K562 (cell line): ENCODE results near the gene PDE8A. TPM values are rescaled to one million over a fixed set of nuclear protein-coding genes. Genes with fewer than 3 reads are reported as not detected.
"Not testable (repeated sequence)": the region's sequence is repeated elsewhere in the genome, so short reads cannot be mapped to it uniquely, and the experiment has no call there.

Experiments used
- ATAC-seq: fragments of 200-7000 bp; cut with Tn5 transposase; 3 replicates; pipeline ENCODE4 v1.9.1; 2020; ENCODE audit warnings: moderate library complexity
- BruUV-seq: library from RNA; stranded (reverse); fragments of 400-500 nt; replicated peaks from 2 replicates; lab custom pipeline; 2021; lab: Mats Ljungman, UMichigan
- CTCF ChIA-PET: fragments of 300-600 bp; formaldehyde crosslinking; extraction: SDS; loops from one replicate; lab custom pipeline; 2021; ENCODE audit warnings: low intra/inter-chr PET ratio; lab: Yijun Ruan, JAX
- POLR2A ChIA-PET: fragments of 300-600, 350-650 bp; sonication (Branson Sonifier 250); formaldehyde crosslinking; extraction: SDS; loops from one replicate; lab custom pipeline; 2021; ENCODE audit warnings: antibody characterized with exemption, inconsistent platforms; lab: Yijun Ruan, JAX
- DNase-seq, 4 experiments: peaks; one replicate each; pipeline versions ENCODE4 v3.0.0 to v3.0.0-alpha.2; 2011 to 2018; ENCODE audit warnings: low spot score in 3 of 4, mixed read lengths in 3 of 4; ENCODE audit errors: extremely low read depth in 1 of 4
- FAIRE-seq: peaks from 2 replicates; lab custom pipeline; 2011; peaks lifted over from hg19 to GRCh38; lab: Jason Lieb, UNC
- H2AFZ ChIP-seq: 2 replicates; pipeline ENCODE4 v1.6.0; 2011; ENCODE audit warnings: low read depth, low read length, control low read depth, inconsistent platforms
- H3K27ac ChIP-seq: fragments of 200-600 bp; 3 replicates; pipeline ENCODE4 v1.8.0; 2011; ENCODE audit warnings: low read depth, mild to moderate bottlenecking, control low read depth, inconsistent platforms, low read length, moderate library complexity, mixed read lengths; ENCODE audit errors: extremely low read depth
- H3K27me3 ChIP-seq, 2 experiments: fragments of 300-600 bp in 1 of 2; 2 replicates in 1 of 2; 3 replicates in 1 of 2; pipeline versions ENCODE4 v1.6.0 to v1.8.0; 2011; ENCODE audit warnings: inconsistent platforms in 2 of 2, low read length in 2 of 2, mild to moderate bottlenecking in 1 of 2, mixed read lengths in 1 of 2, moderate library complexity in 1 of 2; ENCODE audit not compliant: control insufficient read depth in 2 of 2, insufficient read depth in 2 of 2
- H3K36me3 ChIP-seq: fragments of 300-600 bp; 3 replicates; pipeline ENCODE4 v1.8.0; 2011; ENCODE audit warnings: mild to moderate bottlenecking, low read length, inconsistent platforms; ENCODE audit not compliant: control insufficient read depth, insufficient read depth
- H3K4me1 ChIP-seq, 2 experiments: fragments of 200-600 bp in 1 of 2; replicated peaks in 1 of 2; 2 replicates in 1 of 2; 3 replicates in 1 of 2; pipeline versions ENCODE4 v1.5.1 to v1.8.0; 2011; ENCODE audit warnings: inconsistent platforms in 2 of 2, low read length in 2 of 2, mild to moderate bottlenecking in 1 of 2, mixed read lengths in 1 of 2, moderate library complexity in 1 of 2; ENCODE audit not compliant: control insufficient read depth in 2 of 2, insufficient read depth in 2 of 2
- H3K4me2 ChIP-seq: 2 replicates; pipeline ENCODE4 v1.6.1; 2011; ENCODE audit warnings: low read length, control low read depth, inconsistent platforms, mixed read lengths; ENCODE audit not compliant: insufficient read depth
- H3K4me3 ChIP-seq: fragments of 200-600 bp; sonication (generic), shearing (Covaris generic); 2 replicates; pipeline ENCODE4 v1.5.1; 2016; ENCODE audit warnings: control low read depth, inconsistent platforms
- H3K79me2 ChIP-seq: fragments of 200-600 bp; 3 replicates; pipeline ENCODE4 v1.8.0; 2011; ENCODE audit warnings: low read length, inconsistent platforms; ENCODE audit not compliant: control insufficient read depth, insufficient read depth
- H3K9ac ChIP-seq, 2 experiments: 2 replicates each; pipeline versions ENCODE4 v1.6.0 to v1.6.1; 2011; ENCODE audit warnings: low read depth in 2 of 2, low read length in 2 of 2, control low read depth in 1 of 2, inconsistent platforms in 1 of 2, mild to moderate bottlenecking in 1 of 2, mixed read lengths in 1 of 2; ENCODE audit not compliant: insufficient read depth in 1 of 2
- H3K9me1 ChIP-seq: one replicate; pipeline ENCODE4 v1.6.0; 2011; ENCODE audit warnings: inconsistent platforms, mild to moderate bottlenecking, low read length, moderate library complexity; ENCODE audit not compliant: control insufficient read depth, insufficient read depth
- H3K9me3 ChIP-seq: replicated peaks from 2 replicates; pipeline ENCODE4 v1.5.1; 2011; ENCODE audit warnings: low read depth, low read length, inconsistent platforms; ENCODE audit not compliant: control insufficient read depth, insufficient read depth
- H4K20me1 ChIP-seq: replicated peaks from 2 replicates; pipeline ENCODE4 v1.6.1; 2011; ENCODE audit warnings: low read length, inconsistent platforms, mixed read lengths; ENCODE audit not compliant: control insufficient read depth, insufficient read depth
- AFF1 ChIP-seq, 2 experiments: fragments of 450-650 bp; IDR thresholded peaks; 2 replicates each; pipeline ENCODE4 v1.6.1; 2018; ENCODE audit warnings: mild to moderate bottlenecking in 2 of 2, low read depth in 1 of 2; ENCODE audit not compliant: partially characterized antibody in 2 of 2
- CREB1 ChIP-seq, 2 experiments: sonication (generic) in 1 of 2; formaldehyde crosslinking in 1 of 2; IDR thresholded peaks; 2 replicates each; pipeline versions ENCODE4 v1.6.1 to v1.8.0; 2012 to 2022; ENCODE audit warnings: inconsistent platforms in 1 of 2, mild to moderate bottlenecking in 1 of 2, missing genetic modification reagents in 1 of 2, moderate library complexity in 1 of 2
- EP300 ChIP-seq: IDR thresholded peaks from 2 replicates; pipeline ENCODE4 v1.6.1; 2012; ENCODE audit warnings: low read length, improper control_type of control experiment
- HNRNPUL1 ChIP-seq: fragments of 200-400 bp; formaldehyde crosslinking; IDR thresholded peaks from 2 replicates; pipeline ENCODE4 v1.6.1; 2017; ENCODE audit warnings: low read length
- KDM2B ChIP-seq: fragments of 250-450 bp; sonication (Bioruptor Pico); IDR thresholded peaks from 2 replicates; pipeline ENCODE4 v1.8.0; 2021; ENCODE audit warnings: mild to moderate bottlenecking, moderate library complexity
- MYBL2 ChIP-seq, 2 experiments: fragments of 450-650 bp in 1 of 2; sonication (generic) in 1 of 2; formaldehyde crosslinking in 1 of 2; IDR thresholded peaks; 2 replicates each; pipeline versions ENCODE4 v1.6.1 to v1.8.1; 2017 to 2022; ENCODE audit warnings: borderline replicate concordance in 1 of 2, inconsistent platforms in 1 of 2, low read depth in 1 of 2, mild to moderate bottlenecking in 1 of 2, missing genetic modification reagents in 1 of 2, moderate library complexity in 1 of 2
- NCOR1 ChIP-seq: fragments of 450-650 bp; IDR thresholded peaks from 2 replicates; pipeline ENCODE4 v1.6.1; 2016; ENCODE audit warnings: mild to moderate bottlenecking, moderate library complexity
- RBFOX2 ChIP-seq: fragments of 200-400 bp; formaldehyde crosslinking; IDR thresholded peaks from 2 replicates; pipeline ENCODE4 v1.6.1; 2017; ENCODE audit warnings: low read depth, mild to moderate bottlenecking, low read length, moderate library complexity
- SMARCC2 ChIP-seq: fragments of 450-650 bp; IDR thresholded peaks from 2 replicates; pipeline ENCODE4 v1.6.1; 2017; ENCODE audit warnings: antibody characterized with exemption, moderate library complexity, mild to moderate bottlenecking, low read depth
- SRF ChIP-seq, 2 experiments: fragments of 250-450, 450-650 bp in 1 of 2; sonication (Bioruptor Pico) in 1 of 2; sonication (generic) in 1 of 2; formaldehyde crosslinking; IDR thresholded peaks; 2 replicates each; pipeline versions ENCODE4 v1.5.0 to v1.5.1; 2020 to 2022; ENCODE audit warnings: mild to moderate bottlenecking in 1 of 2, missing genetic modification reagents in 1 of 2
- WGBS: fragments of 100-300 bp; shearing (Covaris generic); methylation state at CpG from one replicate; pipeline ENCODE4 v1.1.6; 2016; ENCODE audit warnings: low coverage, mixed read lengths; ENCODE audit not compliant: insufficient coverage; ENCODE audit errors: missing lambda C conversion rate; 5-methylcytosine and 5-hydroxymethylcytosine counted together
- in situ Hi-C: fragments of 300-500 bp; cut with MboI; formaldehyde crosslinking; loops from 4 replicates; pipeline ENCODE4 v1.15.0; 2018; ENCODE audit warnings: inconsistent platforms, mixed read lengths
- intact Hi-C: fragments of 100-400 bp; cut with micrococcal nuclease; formaldehyde crosslinking; loops from 2 replicates; pipeline ENCODE4 v1.14.2; 2022
- polyA plus RNA-seq, 8 experiments: library from polyadenylated mRNA; depleted of rRNA in 4 of 8; stranded (reverse) in 5 of 8; unstranded in 3 of 8; fragments of >200 nt; fragmentation: Nextera tagmentation in 2 of 8; fragmentation: Illumina TruSeq in 1 of 8; extraction: Ambion mirVana in 2 of 8; extraction: Trizol in 1 of 8; gene quantifications; 2 replicates each; pipeline versions ENCODE4 v1.2.1 to v1.2.3, GENCODE V29; 2011 to 2014; ENCODE audit warnings: inconsistent platforms in 1 of 8, missing spikeins in 1 of 8
- total RNA-seq, 7 experiments: library from RNA; depleted of rRNA in 6 of 7; stranded (reverse); fragments of >200 nt in 6 of 7; fragmentation: Illumina TruSeq in 2 of 7; extraction: Trizol in 2 of 7; gene quantifications; 2 replicates each; pipeline versions ENCODE4 v1.2.1 to v1.2.3, GENCODE V29; 2011 to 2021; ENCODE audit warnings: low replicate concordance in 1 of 7

Gene PDE8A
- total and polyA plus RNA-seq, 9 of the 15 experiments (the other 6 are each of a cell fraction or from before 2014, with no cell fraction given): 5.9 to 40.3 (median 19.8) TPM

DNA sequence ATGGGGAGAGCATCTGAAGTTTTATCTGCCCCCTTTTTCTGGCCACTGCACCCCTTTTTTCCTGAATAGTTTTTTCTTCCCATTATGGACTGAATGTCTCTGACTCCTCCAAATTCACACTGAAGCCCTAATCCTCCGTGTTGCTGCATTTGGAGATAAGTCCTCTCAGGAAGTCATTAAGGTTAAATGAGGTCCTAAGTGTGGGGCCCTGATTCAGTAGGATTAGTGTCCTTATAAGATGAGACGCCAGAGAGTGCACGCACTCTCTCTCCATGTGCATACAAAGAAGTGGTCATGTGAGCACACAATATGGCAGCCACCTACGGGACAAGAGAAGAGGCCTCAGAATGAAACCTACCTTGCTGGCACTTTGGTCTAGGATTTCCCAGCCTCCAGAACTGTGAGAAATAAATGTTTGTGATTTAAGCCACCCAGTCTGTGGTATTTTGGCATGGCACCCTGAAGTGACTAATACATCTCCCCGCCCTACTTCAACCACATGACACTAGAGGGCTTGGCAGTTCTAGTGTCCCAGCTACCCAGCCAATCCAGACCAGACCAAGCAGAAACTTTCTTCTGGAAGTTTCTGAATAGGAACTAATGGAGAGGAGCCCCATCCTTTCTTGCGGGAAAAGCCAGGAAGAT lies 191.3 kb downstream of the PDE8A start (continued):
- no peak for TF ChIP-seq AFF1 (IDR thresholded peaks at IDR 0.05; ENCODE audit: low read depth in 1 of 2, partially characterized antibody in 2 of 2)
- no peak; the same call in 1 of the 2 replicates for TF ChIP-seq EP300
- no peak for TF ChIP-seq RBFOX2
- no peak for TF ChIP-seq SRF (CRISPR knock-in tag; IDR thresholded peaks at IDR 0.05)
- TF ChIP-seq SMARCC2: no peak
- peak; percentile 44 for TF ChIP-seq NCOR1
- TF ChIP-seq KDM2B: no peak
- TF ChIP-seq MYBL2 (IDR thresholded peaks at IDR 0.05; ENCODE audit: low read depth): no peak
- TF ChIP-seq MYBL2 (CRISPR knock-in tag; IDR thresholded peaks at IDR 0.05; ENCODE audit: borderline replicate concordance): no peak
- TF ChIP-seq CREB1 (IDR thresholded peaks at IDR 0.05): no peak
- TF ChIP-seq CREB1 (CRISPR knock-in tag; IDR thresholded peaks at IDR 0.05): no peak
- no peak for TF ChIP-seq HNRNPUL1

DNA sequence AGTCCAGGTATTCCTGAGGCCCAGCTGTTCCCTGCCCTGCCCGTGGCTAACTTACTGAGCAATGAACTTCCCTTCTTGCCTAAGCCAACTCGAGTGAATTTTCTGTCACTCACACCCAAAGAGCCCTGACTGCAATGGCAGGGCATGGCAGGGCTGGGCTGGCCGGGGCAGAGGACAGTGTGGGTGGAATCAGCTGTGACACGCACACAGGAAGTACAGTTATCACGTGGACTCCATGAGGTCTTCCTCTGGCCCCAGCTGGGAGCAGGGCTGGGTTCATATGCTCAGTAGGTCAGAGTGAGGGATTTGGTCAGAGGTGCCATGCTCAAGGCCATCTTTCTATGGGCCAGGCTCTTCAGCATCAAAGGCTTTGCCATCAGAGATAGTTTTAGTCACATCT lies 192.0 kb downstream of the PDE8A start:
- H3K27ac ChIP-seq, ATAC-seq, H3K36me3 ChIP-seq, H4K20me1 ChIP-seq, H3K27me3 ChIP-seq, H2AFZ ChIP-seq, H3K4me2 ChIP-seq, BruUV-seq, intact Hi-C loops, FAIRE-seq, H3K79me2 ChIP-seq, H3K4me1 ChIP-seq, H3K9ac ChIP-seq, CTCF ChIA-PET, H3K4me3 ChIP-seq, H3K9me1 ChIP-seq, DNase-seq: not testable (repeated sequence)
- 41% methylated on average over 3 of the region's 5 CpGs for WGBS
- POLR2A ChIA-PET: interaction anchor here (0.6 kb wide), 1 partner anchor 48 kb away, joined by 3 read pairs; no protein-coding TSS in a partner anchor
- peaks cover 15% of the 10 kb centered on the region for H3K9me3 ChIP-seq
- in situ Hi-C loops: loop anchor here (10.0 kb wide), 1 partner anchor 121 kb away; no protein-coding TSS in a partner anchor
